ENCODE measurements around the gene C22orf39.

DNA sequence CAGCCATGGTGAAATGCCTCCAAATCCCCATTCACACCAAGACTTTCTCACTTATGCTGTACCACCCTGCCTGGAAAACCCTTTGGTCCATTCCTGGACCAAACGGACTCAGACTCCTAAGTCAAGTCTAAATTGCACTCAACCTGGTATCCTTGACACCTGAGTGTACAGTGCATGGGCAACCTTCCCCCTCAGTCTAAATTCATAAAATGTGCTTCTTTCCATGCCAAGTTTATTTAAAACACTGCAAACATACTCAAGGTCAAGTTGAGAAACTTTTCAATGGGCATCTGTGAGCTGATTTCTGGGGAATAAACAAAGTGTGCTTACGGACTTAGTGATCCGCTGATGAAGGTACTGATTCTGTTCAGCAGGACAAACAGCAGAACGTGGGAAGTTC lies 42.4 kb downstream of the C22orf39 start:
- TF ChIP-seq CTCF (conservative IDR thresholded peaks at IDR 0.05 in 1 of 2, IDR thresholded peaks at IDR 0.05 in 1 of 2; ENCODE audit: extremely low read depth in 1 of 2, insufficient read depth in 1 of 2, low read depth in 1 of 2, low read length in 2 of 2) (no peak), EZH2 (IDR thresholded peaks at IDR 0.05; ENCODE audit: borderline replicate concordance, low read length) (no peak)

All from mammary epithelial cell (primary cell).